ENCODE measurements around the gene SLC17A2. TPM values are rescaled to one million over a fixed set of nuclear protein-coding genes. Genes with fewer than 3 reads are reported as not detected.

Gene SLC17A2
- total RNA-seq, 5 donors from 2014 or later (not counting 1 experiment from before 2014, with no cell fraction given), result not detected

GRCh38 chr6:25903467-25904099, 26.9 kb downstream of the SLC17A2 start:
- no CpG with 5 or more reads among the region's 4 CpGs for WGBS (ENCODE audit: insufficient coverage)
- CTCF ChIA-PET, result interaction anchor here in 1 of 2 donors (0.7 kb wide), 1 partner anchor 721 kb away, joined by 3 read pairs; no protein-coding TSS in a partner anchor

GRCh38 chr6:25902071-25902470, 28.4 kb downstream of the SLC17A2 start:
- no peaks in the 10 kb centered on the region for H3K36me3 ChIP-seq (ENCODE audit: control insufficient read depth in 2 of 2, extremely low read depth in 1 of 2, insufficient read depth in 1 of 2, low read length in 1 of 2)
- ChIA-PET POLR2A (no interaction called here), CTCF (interaction anchor here in 1 of 2 donors (0.7 kb wide), 1 partner anchor 233 kb away, joined by 5 read pairs; no protein-coding TSS in a partner anchor)
- no peak overlapping the region for H3K4me3 ChIP-seq (ENCODE audit: control insufficient read depth in 1 of 2, extremely low read depth in 1 of 2, low read length in 1 of 2)
- H3K27ac Mint-ChIP-seq, result no peak overlapping the region
- no peaks in the 10 kb centered on the region for H3K9me3 Mint-ChIP-seq
- no peaks in the 10 kb centered on the region for H3K9me3 ChIP-seq
- WGBS (ENCODE audit: insufficient coverage), result no CpG with 5 or more reads among the region's 1 CpG
- no peak overlapping the region for H3K27ac ChIP-seq (ENCODE audit: low read length)
- H3K27me3 Mint-ChIP-seq, result peaks cover 13 to 15% of the 10 kb centered on the region in 2 donors
- H3K4me1 Mint-ChIP-seq, result no peaks in the 10 kb centered on the region
- H3K4me3 Mint-ChIP-seq, result no peak overlapping the region
- ATAC-seq (replicated peaks in 1 of 4), result no peak
- DNase-seq, result no peak
- H3K27me3 ChIP-seq (replicated peaks in 1 of 2; ENCODE audit: control insufficient read depth in 2 of 2, extremely low read depth in 1 of 2, insufficient read depth in 2 of 2, low read length in 1 of 2), result no peaks in the 10 kb centered on the region
- H3K36me3 Mint-ChIP-seq, result no peaks in the 10 kb centered on the region
- no peaks in the 10 kb centered on the region for H3K4me1 ChIP-seq (ENCODE audit: control insufficient read depth in 1 of 2, extremely low read depth in 1 of 2, insufficient read depth in 2 of 2, low read length in 2 of 2)

More at GRCh38 chr6:25903467-25904099, 26.9 kb downstream of the SLC17A2 start:
- Histone ChIP-seq H3K4me3 (ENCODE audit: control insufficient read depth in 1 of 2, extremely low read depth in 1 of 2, low read length in 1 of 2) (no peak overlapping the region), H3K9me3 (no peaks in the 10 kb centered on the region), H3K27ac (ENCODE audit: low read length) (no peak overlapping the region), H3K36me3 (ENCODE audit: control insufficient read depth in 2 of 2, extremely low read depth in 1 of 2, insufficient read depth in 1 of 2, low read length in 1 of 2) (no peaks in the 10 kb centered on the region), H3K27me3 (replicated peaks in 1 of 2; ENCODE audit: control insufficient read depth in 2 of 2, extremely low read depth in 1 of 2, insufficient read depth in 2 of 2, low read length in 1 of 2) (no peaks in the 10 kb centered on the region), H3K4me1 (ENCODE audit: control insufficient read depth in 1 of 2, extremely low read depth in 1 of 2, insufficient read depth in 2 of 2, low read length in 2 of 2) (no peaks in the 10 kb centered on the region)
- H3K4me3 Mint-ChIP-seq, result no peak overlapping the region
- DNase-seq (no peak), ATAC-seq (replicated peaks in 1 of 4) (no peak)
- H3K4me1 Mint-ChIP-seq, result no peaks in the 10 kb centered on the region
- no peak overlapping the region for H3K27ac Mint-ChIP-seq
- H3K27me3 Mint-ChIP-seq, result peaks cover 18 to 19% of the 10 kb centered on the region in 2 donors
- no peaks in the 10 kb centered on the region for H3K36me3 Mint-ChIP-seq
- POLR2A ChIA-PET, result no interaction called here
- H3K9me3 Mint-ChIP-seq, result no peaks in the 10 kb centered on the region

- no peaks in the 10 kb centered on the region for H3K36me3 Mint-ChIP-seq
- WGBS (ENCODE audit: insufficient coverage), result 50% methylated on average over 1 of the region's 1 CpG
- POLR2A ChIA-PET, result no interaction called here
- no peak overlapping the region for H3K4me3 Mint-ChIP-seq
- ATAC-seq (replicated peaks in 1 of 4) (no peak), DNase-seq (no peak)
- no peak overlapping the region for H3K27ac Mint-ChIP-seq
- no peaks in the 10 kb centered on the region for H3K36me3 ChIP-seq (ENCODE audit: control insufficient read depth in 2 of 2, extremely low read depth in 1 of 2, insufficient read depth in 1 of 2, low read length in 1 of 2)
- H3K27me3 ChIP-seq (replicated peaks in 1 of 2; ENCODE audit: control insufficient read depth in 2 of 2, extremely low read depth in 1 of 2, insufficient read depth in 2 of 2, low read length in 1 of 2), result no peaks in the 10 kb centered on the region
- H3K4me1 ChIP-seq (ENCODE audit: control insufficient read depth in 1 of 2, extremely low read depth in 1 of 2, insufficient read depth in 2 of 2, low read length in 2 of 2), result no peaks in the 10 kb centered on the region
- no peaks in the 10 kb centered on the region for H3K9me3 Mint-ChIP-seq
- peaks cover 11 to 13% of the 10 kb centered on the region in 2 donors for H3K27me3 Mint-ChIP-seq
- no peaks in the 10 kb centered on the region for H3K9me3 ChIP-seq
- CTCF ChIA-PET, result no interaction called here
- no peaks in the 10 kb centered on the region for H3K4me1 Mint-ChIP-seq
- no peak overlapping the region for H3K4me3 ChIP-seq (ENCODE audit: control insufficient read depth in 1 of 2, extremely low read depth in 1 of 2, low read length in 1 of 2)
- no peak overlapping the region for H3K27ac ChIP-seq (ENCODE audit: low read length)
Observed at GRCh38 chr6:25900843-25901242, 29.6 kb downstream of the SLC17A2 start.

- no peak for DNase-seq
- Mint-ChIP-seq H3K9me3 (no peaks in the 10 kb centered on the region), H3K4me3 (no peak overlapping the region), H3K27ac (no peak overlapping the region), H3K36me3 (no peaks in the 10 kb centered on the region), H3K27me3 (peaks cover 9 to 13% of the 10 kb centered on the region in 2 donors), H3K4me1 (no peaks in the 10 kb centered on the region)
- H3K27me3 ChIP-seq (replicated peaks in 1 of 2; ENCODE audit: control insufficient read depth in 2 of 2, extremely low read depth in 1 of 2, insufficient read depth in 2 of 2, low read length in 1 of 2), result no peaks in the 10 kb centered on the region
- H3K27ac ChIP-seq (ENCODE audit: low read length), result no peak overlapping the region
- no peaks in the 10 kb centered on the region for H3K4me1 ChIP-seq (ENCODE audit: control insufficient read depth in 1 of 2, extremely low read depth in 1 of 2, insufficient read depth in 2 of 2, low read length in 2 of 2)
- H3K36me3 ChIP-seq (ENCODE audit: control insufficient read depth in 2 of 2, extremely low read depth in 1 of 2, insufficient read depth in 1 of 2, low read length in 1 of 2), result no peaks in the 10 kb centered on the region
- ATAC-seq (replicated peaks in 1 of 4), result no peak
- no peaks in the 10 kb centered on the region for H3K9me3 ChIP-seq
- ChIA-PET POLR2A (interaction anchor here in 1 of 2 donors (0.6 kb wide), 1 partner anchor 103 kb away, joined by 4 read pairs; no protein-coding TSS in a partner anchor), CTCF (interaction anchor here (0.6 to 1.1 kb wide), 2 partner anchors 15 to 1871 kb away, joined by 3 read pairs; no protein-coding TSS in a partner anchor)
- H3K4me3 ChIP-seq (ENCODE audit: control insufficient read depth in 1 of 2, extremely low read depth in 1 of 2, low read length in 1 of 2), result no peak overlapping the region
- WGBS (ENCODE audit: insufficient coverage), result no CpG with 5 or more reads among the region's 2 CpGs
Observed at GRCh38 chr6:25899580-25900408, 30.7 kb downstream of the SLC17A2 start.

- ChIA-PET CTCF (interaction anchor here (0.6 to 1.1 kb wide), 3 partner anchors 15 to 1871 kb away, joined by 3 read pairs; no protein-coding TSS in a partner anchor), POLR2A (interaction anchor here in 1 of 2 donors (0.7 kb wide), 2 partner anchors 59 to 105 kb away, joined by 3 to 4 read pairs; no protein-coding TSS in a partner anchor)
- H3K36me3 Mint-ChIP-seq, result no peaks in the 10 kb centered on the region
- H3K4me3 ChIP-seq (ENCODE audit: control insufficient read depth in 1 of 2, extremely low read depth in 1 of 2, low read length in 1 of 2), result no peak overlapping the region
- no peak overlapping the region for H3K27ac ChIP-seq (ENCODE audit: low read length)
- no peaks in the 10 kb centered on the region for H3K4me1 ChIP-seq (ENCODE audit: control insufficient read depth in 1 of 2, extremely low read depth in 1 of 2, insufficient read depth in 2 of 2, low read length in 2 of 2)
- no peaks in the 10 kb centered on the region for H3K9me3 Mint-ChIP-seq
- no CpG with 5 or more reads among the region's 2 CpGs for WGBS (ENCODE audit: insufficient coverage)
- H3K27me3 ChIP-seq (replicated peaks in 1 of 2; ENCODE audit: control insufficient read depth in 2 of 2, extremely low read depth in 1 of 2, insufficient read depth in 2 of 2, low read length in 1 of 2), result no peaks in the 10 kb centered on the region
- H3K27ac Mint-ChIP-seq, result no peak overlapping the region
- H3K4me3 Mint-ChIP-seq, result no peak overlapping the region
- no peaks in the 10 kb centered on the region for H3K9me3 ChIP-seq
- H3K4me1 Mint-ChIP-seq, result no peaks in the 10 kb centered on the region
- DNase-seq, result no peak
- peaks cover 5 to 8% of the 10 kb centered on the region in 2 donors for H3K27me3 Mint-ChIP-seq
- ATAC-seq (replicated peaks in 1 of 4), result no peak
- H3K36me3 ChIP-seq (ENCODE audit: control insufficient read depth in 2 of 2, extremely low read depth in 1 of 2, insufficient read depth in 1 of 2, low read length in 1 of 2), result no peaks in the 10 kb centered on the region
Observed at GRCh38 chr6:25899123-25899522, 31.4 kb downstream of the SLC17A2 start.

GRCh38 chr6:25898289-25898977, 32.1 kb downstream of the SLC17A2 start:
- H3K36me3 ChIP-seq (ENCODE audit: control insufficient read depth in 2 of 2, extremely low read depth in 1 of 2, insufficient read depth in 1 of 2, low read length in 1 of 2), result no peaks in the 10 kb centered on the region
- Mint-ChIP-seq H3K27me3 (peaks cover 5 to 7% of the 10 kb centered on the region in 2 donors), H3K36me3 (no peaks in the 10 kb centered on the region), H3K4me1 (no peaks in the 10 kb centered on the region), H3K9me3 (no peaks in the 10 kb centered on the region), H3K27ac (no peak overlapping the region), H3K4me3 (no peak overlapping the region)
- DNase-seq (no peak), ATAC-seq (replicated peaks in 1 of 4) (no peak)
- no peaks in the 10 kb centered on the region for H3K4me1 ChIP-seq (ENCODE audit: control insufficient read depth in 1 of 2, extremely low read depth in 1 of 2, insufficient read depth in 2 of 2, low read length in 2 of 2)
- H3K27me3 ChIP-seq (replicated peaks in 1 of 2; ENCODE audit: control insufficient read depth in 2 of 2, extremely low read depth in 1 of 2, insufficient read depth in 2 of 2, low read length in 1 of 2), result no peaks in the 10 kb centered on the region
- H3K4me3 ChIP-seq (ENCODE audit: control insufficient read depth in 1 of 2, extremely low read depth in 1 of 2, low read length in 1 of 2), result no peak overlapping the region
- CTCF ChIA-PET, result interaction anchor here in 1 of 2 donors (0.6 to 1.1 kb wide), 2 partner anchors 16 to 235 kb away, joined by 3 read pairs; no protein-coding TSS in a partner anchor
- WGBS (ENCODE audit: insufficient coverage), result 100% methylated on average over 1 of the region's 5 CpGs
- POLR2A ChIA-PET, result interaction anchor here in 1 of 2 donors (0.7 kb wide), 2 partner anchors 60 to 105 kb away, joined by 3 to 4 read pairs; no protein-coding TSS in a partner anchor
- H3K9me3 ChIP-seq, result no peaks in the 10 kb centered on the region
- no peak overlapping the region for H3K27ac ChIP-seq (ENCODE audit: low read length)
